Measurements from ENCODE around the gene PITPNM3.

GRCh38 chr17:6502142-6502541 is 54.2 kb downstream of the PITPNM3 start:
- TF ChIP-seq CTCF (conservative IDR thresholded peaks at IDR 0.05; ENCODE audit: low read length), result no peak
- no peak for TF ChIP-seq EZH2phosphoT487 (IDR thresholded peaks at IDR 0.05; ENCODE audit: borderline replicate concordance)

Measured in Loucy (cell line).